Activated CD8-positive, alpha-beta memory T cell treated with anti-CD3 and anti-CD28 coated beads for 1 hour (primary cell): ENCODE measurements around the gene TAGAP.

ENCODE experiments used
- DNase-seq, 2 donors: peaks; one replicate each; pipeline ENCODE4 v3.0.0-alpha.2; 2020; ENCODE audit warnings: low read depth in 1 of 2; ENCODE audit errors: extremely low read depth in 1 of 2

Gene TAGAP

DNA sequence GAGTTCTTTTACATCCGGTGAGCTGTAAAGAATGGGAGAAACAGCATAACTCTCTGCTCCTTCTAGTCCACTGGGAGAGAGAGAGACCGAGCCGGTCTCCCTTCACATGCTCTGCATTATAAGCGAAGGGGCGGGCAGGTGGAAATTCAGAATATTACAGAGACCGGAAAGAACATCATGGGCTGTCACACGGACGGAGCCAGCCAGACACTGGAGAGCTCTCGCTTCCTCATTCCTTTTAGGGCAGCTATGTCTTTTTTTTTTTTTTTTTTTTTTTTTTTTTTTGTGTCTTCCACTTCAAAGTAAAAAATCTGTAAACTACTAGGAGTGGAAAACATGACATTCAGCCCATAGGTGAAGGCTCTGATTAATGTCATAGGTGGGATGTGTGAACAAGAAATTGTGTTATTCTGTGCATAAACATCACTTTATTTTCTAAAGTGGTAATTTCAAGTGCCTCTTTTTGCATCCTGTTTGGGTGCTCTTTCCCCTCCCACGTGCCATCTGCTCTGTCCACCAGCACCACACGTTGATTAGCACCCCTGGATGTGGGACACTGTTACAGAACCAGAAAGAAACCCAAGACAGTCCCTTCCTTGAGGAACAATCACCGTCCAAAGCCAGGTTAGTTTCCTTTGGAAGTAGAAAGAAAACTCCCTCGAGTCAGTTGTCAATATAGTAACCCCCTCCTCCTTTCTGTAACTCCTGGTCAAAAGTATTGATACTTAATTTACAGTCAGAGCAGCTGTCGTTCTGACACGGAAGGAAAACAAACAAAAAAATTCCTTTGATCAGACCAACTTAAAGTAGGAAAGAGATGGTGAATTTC is at the start of gene TAGAP:
TSS of gene TAGAP (minus strand) at position 93 of the 829 bp plus-strand sequence. CDS start 845 bp downstream, outside the sequence.
- peak; percentile 68 to 74 for DNase-seq

GRCh38 chr6:159093609-159094443 is 49.0 kb upstream of the TAGAP start:
- DNase-seq, result no peak

DNA sequence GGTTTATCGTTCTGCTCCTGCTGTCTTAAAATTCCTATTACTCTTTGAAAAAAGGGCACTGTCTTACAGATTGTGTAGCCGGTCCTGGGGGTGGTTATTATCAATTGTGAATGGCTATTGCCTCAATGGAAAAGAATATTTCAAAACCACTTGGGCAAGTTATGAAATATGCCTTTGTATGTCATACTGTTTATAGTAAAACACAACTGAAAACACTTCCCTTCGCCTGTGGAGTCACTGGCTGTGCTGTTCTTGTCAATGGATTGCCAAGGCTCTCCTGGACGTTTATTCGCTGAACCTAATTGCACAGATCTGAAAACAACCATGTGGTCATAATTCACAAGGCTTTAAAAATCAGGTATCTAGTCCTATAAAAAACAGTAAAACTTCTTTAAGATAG is 47.8 kb upstream of the TAGAP start:
- DNase-seq, result no peak

DNA sequence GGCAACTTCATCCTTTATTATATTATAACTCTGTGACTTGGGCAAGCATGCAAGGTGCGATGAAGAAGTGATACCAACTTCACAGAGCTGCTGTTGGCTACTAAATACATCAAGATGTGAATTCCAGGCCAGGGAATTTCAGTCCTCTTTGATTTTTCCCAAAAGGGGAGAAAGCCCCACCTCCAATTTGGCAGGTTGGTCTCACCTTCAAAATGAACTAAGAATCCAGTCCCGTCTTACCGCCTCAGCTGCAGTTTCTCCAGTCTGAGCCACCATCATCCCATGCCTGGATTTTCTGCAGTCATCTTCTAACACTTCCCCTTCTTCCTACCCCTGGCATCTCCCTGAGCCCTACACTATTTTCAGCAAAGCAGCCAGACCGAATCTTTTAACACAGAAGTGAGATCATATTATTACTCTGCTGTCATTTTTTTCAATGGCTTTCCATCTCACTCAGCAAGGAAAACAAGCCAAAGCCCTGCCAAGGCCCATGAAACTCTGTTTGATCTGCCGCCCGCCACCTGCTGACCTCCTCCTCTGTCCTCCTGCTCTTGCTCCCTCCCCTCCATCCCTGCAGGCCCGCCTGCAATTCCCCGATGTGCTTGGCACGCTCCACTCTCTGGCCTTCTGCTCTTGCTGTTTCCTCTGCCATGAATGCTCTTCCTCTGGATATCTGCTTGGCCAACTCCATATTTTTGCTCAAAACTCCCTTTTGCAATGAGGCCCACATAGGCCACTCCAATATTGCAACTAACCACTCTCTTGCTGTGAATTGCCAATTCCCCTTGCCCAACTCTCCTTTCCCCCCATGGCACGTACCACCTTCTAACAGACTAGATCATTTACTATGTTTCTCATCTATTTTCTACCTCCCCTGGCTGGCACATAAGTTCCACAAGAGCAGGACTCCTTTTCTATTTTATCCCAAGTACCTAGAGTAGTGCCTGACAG is 46.0 kb upstream of the TAGAP start:
- DNase-seq, result no peak

DNA sequence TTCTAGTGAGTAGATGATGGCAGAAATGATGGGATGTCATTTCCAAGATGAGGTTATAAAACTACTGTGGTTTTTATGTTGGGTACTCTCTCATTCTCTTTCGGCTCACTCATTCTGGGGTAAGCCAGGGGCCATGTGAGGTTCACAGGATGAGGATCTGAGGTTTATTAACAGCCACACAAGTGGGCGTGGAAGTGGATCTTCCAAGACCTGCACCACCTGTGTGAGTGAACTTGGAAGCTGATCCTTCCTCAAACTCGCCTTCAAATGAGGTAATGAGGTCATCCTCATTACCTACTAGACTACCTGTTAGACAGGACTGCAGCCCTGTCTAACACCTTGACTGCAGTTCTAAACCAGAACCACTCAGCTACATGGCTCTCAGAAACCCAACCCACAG is 45.1 kb upstream of the TAGAP start:
- DNase-seq, result no peak

- no peak for DNase-seq
Measured at GRCh38 chr6:159089443-159089842, 44.7 kb upstream of the TAGAP start.

DNA sequence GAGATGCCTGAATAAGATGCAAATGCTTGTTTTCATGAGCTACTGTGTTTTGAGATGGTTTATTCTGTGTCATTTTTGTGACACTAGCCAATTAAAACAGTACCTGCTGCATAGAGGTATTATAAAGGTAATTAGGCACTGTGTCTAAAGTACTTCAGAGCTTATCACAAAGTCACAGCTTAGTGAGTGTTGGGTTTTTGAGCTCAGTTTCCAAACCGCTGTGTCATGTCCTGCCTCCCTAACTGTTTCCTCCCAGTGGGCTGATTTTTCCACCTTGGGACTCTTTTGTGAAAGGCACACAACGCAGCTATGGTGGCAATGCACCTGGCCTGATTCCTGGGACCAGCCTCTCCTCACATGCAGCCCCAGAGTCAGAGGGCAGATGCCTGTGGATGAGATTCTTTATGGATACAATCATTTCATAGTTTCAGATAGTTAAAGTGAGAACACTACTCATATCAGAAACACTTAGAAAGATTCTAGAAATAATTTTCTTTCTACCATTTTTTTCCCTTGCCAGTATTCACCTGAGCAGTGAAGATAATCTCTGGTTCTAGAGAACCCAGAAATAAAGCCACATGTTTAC is 41.3 kb upstream of the TAGAP start:
- no peak for DNase-seq

DNA sequence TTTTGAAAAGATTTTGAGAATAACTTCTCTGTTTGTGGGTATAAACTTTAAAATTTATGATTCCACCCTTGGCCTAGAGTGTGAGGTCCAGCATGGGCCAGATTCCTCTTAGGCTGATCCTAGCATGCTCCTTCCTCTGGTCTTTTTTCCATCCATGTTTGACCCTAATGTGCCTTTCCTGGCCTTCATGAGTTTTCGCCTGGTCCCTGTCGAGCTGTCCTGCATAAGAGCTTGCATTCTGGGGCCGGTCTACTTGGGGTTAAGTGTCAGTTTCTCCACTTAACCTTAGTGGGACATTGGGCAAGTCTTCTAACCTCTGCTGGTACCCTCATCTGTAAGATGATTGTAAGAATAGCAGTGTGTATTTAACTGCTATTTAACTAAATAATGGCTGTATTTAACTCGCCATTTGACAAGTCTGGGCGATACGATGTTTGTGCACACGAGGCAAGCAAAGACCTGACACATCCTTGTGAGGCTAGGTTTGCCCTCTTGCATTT is 40.7 kb upstream of the TAGAP start:
- DNase-seq, result no peak

DNA sequence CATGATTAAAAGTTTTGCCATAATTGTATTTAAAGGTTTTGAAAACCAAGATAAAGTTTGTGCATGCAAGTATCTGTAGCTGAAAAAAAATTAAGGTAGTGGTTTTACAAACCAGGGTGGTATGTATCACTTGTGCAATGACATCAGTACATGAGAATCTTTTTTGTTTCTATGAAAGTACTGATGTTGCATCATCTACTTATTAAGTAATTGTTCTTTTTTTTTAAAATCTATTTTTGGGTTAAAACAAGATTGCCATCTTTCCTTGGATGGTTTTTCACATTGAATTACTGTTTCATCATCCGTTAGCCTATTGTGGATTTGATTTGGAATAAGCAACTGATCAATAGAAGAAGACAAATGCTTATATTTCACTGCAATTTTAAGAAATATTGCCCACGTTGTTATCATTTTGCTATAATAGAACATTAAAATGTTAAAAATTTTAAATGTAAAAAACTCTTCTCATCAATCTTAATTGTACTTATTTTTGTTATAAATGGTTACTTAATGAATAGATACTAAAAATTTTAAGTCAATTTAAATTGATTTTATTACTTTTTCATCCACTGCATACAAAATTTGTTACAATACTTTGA is 39.8 kb upstream of the TAGAP start:
- no peak for DNase-seq

DNA sequence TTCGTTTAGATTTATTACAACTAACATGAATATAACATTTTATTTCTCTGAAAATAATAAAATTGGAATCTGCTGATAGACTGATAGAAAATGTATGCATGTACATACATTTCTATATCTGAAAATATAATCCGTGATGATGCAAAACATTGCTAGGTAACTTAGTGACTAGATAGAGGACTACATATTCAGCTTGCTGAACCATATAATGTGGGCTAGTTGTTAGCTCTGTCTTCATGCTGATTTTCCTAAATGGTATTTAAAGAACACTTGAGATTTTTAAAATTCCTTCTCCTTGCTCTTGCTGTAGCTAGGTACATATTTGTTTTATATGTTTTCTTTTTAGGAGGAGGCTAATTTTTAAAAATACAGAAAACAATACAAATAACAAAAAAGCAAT is 38.4 kb upstream of the TAGAP start:
- DNase-seq, result no peak

GRCh38 chr6:159082039-159082815 is 37.4 kb upstream of the TAGAP start:
- no peak for DNase-seq

DNA sequence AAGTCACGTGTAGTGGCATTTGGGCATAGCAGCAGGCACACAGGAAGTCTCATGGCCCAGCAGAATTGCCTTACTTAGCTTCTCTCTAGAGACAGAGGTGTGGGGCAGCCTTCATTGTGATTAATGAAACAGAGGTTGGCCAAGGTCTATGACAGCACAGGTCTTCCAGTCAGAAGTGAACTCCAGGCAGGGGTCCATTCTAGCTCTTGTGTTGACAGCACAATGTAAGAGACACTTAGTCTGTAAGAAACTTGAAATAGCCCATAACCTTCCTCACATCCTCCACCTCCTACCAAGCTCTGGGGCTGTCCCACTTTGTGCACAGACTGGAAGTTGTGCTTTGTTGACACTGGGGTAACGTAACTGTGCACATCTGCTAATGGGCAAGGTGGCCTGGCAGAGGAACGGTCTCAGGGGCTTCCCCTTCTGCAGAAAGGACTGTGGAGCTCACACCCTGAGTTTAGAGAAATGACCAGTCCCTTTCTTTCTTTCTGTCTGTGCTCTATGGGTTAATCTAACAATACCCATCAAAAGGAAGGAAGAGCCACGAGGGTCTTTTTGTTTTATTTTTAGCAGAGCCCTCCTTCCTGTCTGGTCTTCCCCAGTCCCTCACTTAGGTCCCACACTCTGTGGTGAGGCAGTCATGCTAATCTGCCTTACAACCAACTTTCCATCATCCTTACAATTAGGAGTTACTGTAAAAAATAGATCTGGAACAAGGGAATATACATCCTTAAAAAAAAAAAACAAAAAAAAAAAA is 35.6 kb upstream of the TAGAP start:
- no peak for DNase-seq

- no peak for DNase-seq
Measured at GRCh38 chr6:159079367-159079766, 34.6 kb upstream of the TAGAP start.

GRCh38 chr6:159077123-159077522 is 32.3 kb upstream of the TAGAP start:
- peak in 1 of 2 donors; percentile 17 for DNase-seq

- DNase-seq, result no peak
Measured at GRCh38 chr6:159075506-159076228, 30.9 kb upstream of the TAGAP start.

DNA sequence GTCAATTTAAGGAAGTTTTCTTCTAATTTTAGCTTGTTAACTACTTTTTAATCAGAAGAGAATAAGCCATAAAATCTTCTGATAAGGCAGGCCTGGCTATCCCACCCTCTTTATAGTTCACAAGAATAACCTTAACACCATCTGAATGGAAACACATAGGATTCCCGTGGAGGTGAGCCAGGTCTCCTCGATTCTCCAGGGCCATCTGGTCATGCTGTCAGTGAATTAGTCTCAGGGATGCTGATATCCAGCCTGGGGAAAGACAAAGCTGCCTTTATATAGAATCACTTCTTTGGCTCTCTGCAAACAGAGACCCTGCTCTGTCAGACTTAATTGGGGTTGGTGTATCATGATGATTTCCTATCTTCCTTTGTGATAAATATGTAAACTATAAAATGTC is 30.1 kb upstream of the TAGAP start:
- no peak for DNase-seq

- no peak for DNase-seq
Measured at GRCh38 chr6:159074120-159074684, 29.4 kb upstream of the TAGAP start.
